ENCODE results near the gene MBNL2. TPM values are rescaled to one million over a fixed set of nuclear protein-coding genes. Genes with fewer than 3 reads are reported as not detected.

MBNL2 gene
- total RNA-seq, 2 experiments from 2014 or later: 18.0 to 18.8 TPM

DNA sequence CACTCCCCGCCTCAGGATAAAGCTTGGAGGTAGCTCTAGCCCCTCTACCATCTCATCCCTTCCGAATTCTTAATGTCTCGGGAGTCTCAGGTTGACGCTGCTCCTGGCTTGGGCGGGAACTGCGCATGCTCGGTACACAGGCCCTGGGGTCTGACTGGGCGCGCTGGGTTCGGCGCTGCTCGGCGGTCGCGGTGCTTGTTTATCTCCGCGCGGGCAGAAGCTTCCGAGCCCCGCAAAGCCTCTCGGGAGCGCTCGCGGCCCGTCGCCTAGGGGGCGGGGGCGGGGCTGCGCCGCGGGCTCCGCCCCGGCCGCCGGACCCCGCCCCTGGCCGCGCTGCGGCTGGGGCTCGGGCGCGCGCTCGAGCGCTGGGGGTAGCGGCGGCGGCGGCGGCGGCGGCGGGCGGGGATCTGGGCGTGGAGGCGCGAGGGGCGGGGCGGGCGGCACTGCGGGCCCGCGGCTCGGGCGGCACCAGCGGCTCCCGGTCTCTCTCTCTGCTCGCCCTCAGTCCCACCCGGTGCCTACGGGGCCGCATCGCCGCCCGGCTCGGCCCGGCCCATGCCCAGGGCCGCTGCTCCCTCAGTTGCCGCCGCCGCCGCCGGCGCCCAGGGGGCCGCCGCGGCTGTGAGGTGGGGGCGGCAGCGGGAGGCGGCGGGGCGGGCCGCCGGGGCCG is 211.7 kb downstream of the MBNL2 start, which contains the start of gene RAP2A:
TSS of gene RAP2A (plus strand) at position 443 of the 670 bp plus-strand sequence. CDS start 302 bp downstream, outside the sequence.
- CTCF ChIA-PET: interaction anchor here (0.9 to 2.8 kb wide), 10 partner anchors 11 to 416 kb away, joined by 3 to 22 read pairs (median 3); partner anchors contain the start of gene MBNL2
- Mint-ChIP-seq H3K36me3 (ENCODE audit: low read depth) (peaks cover 11% of the 10 kb centered on the region), H3K4me3 (peak within 1 kb of the TSS; percentile 99), H3K27ac (peak within 1 kb of the TSS; percentile 100), H3K9me3 (no peaks in the 10 kb centered on the region), H3K27me3 (peaks cover under 1% of the 10 kb centered on the region), H3K4me1 (peaks cover 29% of the 10 kb centered on the region)
- POLR2A ChIA-PET: interaction anchor here (0.6 to 5.4 kb wide), 27 partner anchors 9 to 1757 kb away, joined by 3 to 93 read pairs (median 4); partner anchors contain the start of genes DNAJC3 and MBNL2
- peak; percentile 92 for DNase-seq

DNA sequence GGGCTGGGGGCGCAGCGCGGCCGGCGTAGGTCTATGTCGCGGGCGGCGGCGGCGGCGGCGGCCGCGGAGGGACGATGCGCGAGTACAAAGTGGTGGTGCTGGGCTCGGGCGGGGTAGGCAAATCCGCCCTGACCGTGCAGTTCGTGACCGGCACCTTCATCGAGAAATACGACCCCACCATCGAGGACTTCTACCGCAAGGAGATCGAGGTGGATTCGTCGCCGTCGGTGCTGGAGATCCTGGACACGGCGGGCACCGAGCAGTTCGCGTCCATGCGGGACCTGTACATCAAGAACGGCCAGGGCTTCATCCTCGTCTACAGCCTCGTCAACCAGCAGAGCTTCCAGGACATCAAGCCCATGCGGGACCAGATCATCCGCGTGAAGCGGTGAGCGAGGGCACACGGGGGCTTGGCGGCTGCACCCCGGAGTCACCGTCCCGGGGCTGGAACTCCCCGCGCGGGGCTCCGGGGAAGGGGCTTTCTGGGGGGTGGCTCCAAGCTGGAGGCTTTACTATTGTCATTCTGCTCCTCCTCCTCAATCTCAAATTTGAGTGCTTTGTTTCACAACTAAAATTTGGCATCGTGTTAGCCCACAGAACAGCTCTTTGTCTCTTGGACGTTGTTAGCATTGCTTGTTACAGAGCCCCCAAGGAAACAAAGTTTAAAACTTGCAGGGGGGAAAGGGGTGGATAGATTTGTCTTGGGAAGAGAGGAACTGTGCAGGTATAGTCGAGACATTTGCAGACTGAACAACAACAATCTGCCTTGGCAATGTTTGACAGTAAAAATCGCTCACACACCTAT is 212.5 kb downstream of the MBNL2 start:
- Mint-ChIP-seq H3K4me1 (peaks cover 29% of the 10 kb centered on the region), H3K27me3 (no peaks in the 10 kb centered on the region), H3K9me3 (no peaks in the 10 kb centered on the region), H3K36me3 (ENCODE audit: low read depth) (peaks cover 11% of the 10 kb centered on the region), H3K4me3 (peak overlapping the region; percentile 94), H3K27ac (peak overlapping the region; percentile 88)
- CTCF ChIA-PET: interaction anchor here (0.6 to 1.8 kb wide), 7 partner anchors 9 to 417 kb away, joined by 3 to 6 read pairs (median 3); no protein-coding TSS in a partner anchor
- peak; percentile 52 for DNase-seq
- POLR2A ChIA-PET: interaction anchor here (0.6 to 5.4 kb wide), 16 partner anchors 8 to 1758 kb away, joined by 3 to 93 read pairs (median 4); partner anchors contain the start of genes DNAJC3 and MBNL2

DNA sequence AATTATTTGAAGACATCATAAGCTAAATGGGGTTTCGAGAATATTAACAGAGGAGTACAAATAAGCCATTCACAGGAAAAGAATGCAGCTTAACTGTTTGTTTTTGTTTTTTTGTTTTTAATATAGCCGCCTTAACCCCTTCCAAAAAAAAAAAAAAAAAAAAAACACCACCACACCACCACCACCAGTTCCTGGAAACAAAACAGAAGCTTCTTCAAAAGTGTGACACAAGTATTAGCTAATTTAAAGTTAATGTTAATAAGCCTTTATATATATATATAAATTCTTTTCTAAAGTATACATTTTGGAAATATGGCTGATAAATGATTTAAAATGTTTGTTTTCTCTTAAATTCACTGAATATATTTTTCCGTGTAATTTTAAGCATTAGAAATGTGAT is 213.2 kb downstream of the MBNL2 start:
- H3K27me3 Mint-ChIP-seq: no peaks in the 10 kb centered on the region
- H3K9me3 Mint-ChIP-seq: no peaks in the 10 kb centered on the region
- H3K4me1 Mint-ChIP-seq: peaks cover 29% of the 10 kb centered on the region
- H3K27ac Mint-ChIP-seq: peak overlapping the region; percentile 88
- CTCF ChIA-PET: interaction anchor here (0.5 to 1.8 kb wide), 5 partner anchors 9 to 203 kb away, joined by 3 to 6 read pairs (median 4); no protein-coding TSS in a partner anchor
- POLR2A ChIA-PET: interaction anchor here (1.3 to 5.4 kb wide), 5 partner anchors 11 to 210 kb away, joined by 4 to 93 read pairs (median 16); partner anchors contain the start of gene MBNL2
- peak overlapping the region; percentile 94 for H3K4me3 Mint-ChIP-seq
- no peak for DNase-seq
- H3K36me3 Mint-ChIP-seq (ENCODE audit: low read depth): peaks cover 11% of the 10 kb centered on the region

DNA sequence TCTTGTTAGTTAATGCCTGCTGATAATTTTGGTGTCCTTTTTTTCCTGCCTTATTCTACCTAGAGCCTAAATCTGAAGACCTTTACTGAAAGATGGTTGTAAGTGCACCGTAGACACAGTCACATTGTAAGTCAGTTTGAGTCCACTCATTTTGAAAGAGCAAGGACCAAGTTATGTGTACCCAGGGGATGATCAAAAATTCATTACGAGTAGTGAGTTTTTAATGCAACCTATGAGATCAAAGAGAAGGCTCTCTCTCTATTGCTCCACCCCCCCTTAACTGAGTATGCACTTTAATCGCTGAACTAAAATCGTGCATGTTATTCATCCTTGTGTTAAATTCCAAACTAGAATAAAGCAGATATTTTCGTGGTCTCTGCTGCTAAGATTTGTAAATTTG is 213.7 kb downstream of the MBNL2 start:
- POLR2A ChIA-PET: interaction anchor here (1.3 to 5.4 kb wide), 4 partner anchors 10 to 211 kb away, joined by 4 to 93 read pairs (median 24); partner anchors contain the start of gene MBNL2
- no peak for DNase-seq
- Mint-ChIP-seq H3K27me3 (no peaks in the 10 kb centered on the region), H3K4me1 (peaks cover 29% of the 10 kb centered on the region), H3K4me3 (peak overlapping the region; percentile 94), H3K9me3 (no peaks in the 10 kb centered on the region), H3K27ac (peak overlapping the region; percentile 70), H3K36me3 (ENCODE audit: low read depth) (peaks cover 11% of the 10 kb centered on the region)
- CTCF ChIA-PET: interaction anchor here (0.5 to 1.8 kb wide), 3 partner anchors 10 to 204 kb away, joined by 3 to 6 read pairs (median 5); no protein-coding TSS in a partner anchor

DNA sequence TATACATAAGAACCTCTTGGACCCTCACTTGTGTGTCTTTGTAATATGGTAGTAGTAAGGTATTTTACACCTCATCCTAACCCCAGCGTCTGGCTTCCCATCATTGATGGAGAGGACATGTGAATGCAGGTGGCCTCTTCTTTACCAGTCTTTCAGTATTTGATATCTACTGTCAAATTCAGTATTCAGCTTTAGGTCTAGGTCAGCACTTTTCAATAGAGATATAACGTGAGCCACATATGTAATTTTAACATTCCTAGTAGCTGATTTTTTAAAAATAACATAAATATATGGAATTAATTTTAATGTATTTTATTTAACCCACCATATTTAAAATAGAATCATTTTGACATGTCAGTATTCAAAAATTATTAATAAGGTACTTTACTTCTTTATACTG is 214.7 kb downstream of the MBNL2 start:
- POLR2A ChIA-PET: no interaction called here
- H3K4me3 Mint-ChIP-seq: no peak overlapping the region
- no peaks in the 10 kb centered on the region for H3K27me3 Mint-ChIP-seq
- no peak for DNase-seq
- no peaks in the 10 kb centered on the region for H3K9me3 Mint-ChIP-seq
- peaks cover 21% of the 10 kb centered on the region for H3K4me1 Mint-ChIP-seq
- CTCF ChIA-PET: interaction anchor here (0.6 kb wide), 1 partner anchor 160 kb away, joined by 3 read pairs; no protein-coding TSS in a partner anchor
- H3K36me3 Mint-ChIP-seq (ENCODE audit: low read depth): peaks cover 11% of the 10 kb centered on the region
- H3K27ac Mint-ChIP-seq: no peak overlapping the region

DNA sequence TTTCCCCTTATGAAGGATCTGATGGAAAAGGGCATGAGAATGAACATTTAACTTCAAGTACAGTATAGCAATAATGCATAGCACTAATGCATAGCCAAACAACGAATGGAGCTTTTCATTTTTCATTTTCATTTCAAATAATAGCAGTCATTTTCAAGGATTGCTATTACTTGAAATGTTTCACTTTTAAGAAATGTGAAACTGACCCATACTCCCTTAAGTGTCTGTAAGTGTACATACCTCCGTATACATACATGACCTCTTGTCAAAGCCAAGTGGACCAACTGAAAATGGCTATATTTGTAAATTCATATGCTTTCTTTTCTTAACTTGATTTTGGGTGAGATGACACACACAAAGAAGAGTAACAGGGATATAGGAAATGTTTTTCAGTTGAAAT is 215.6 kb downstream of the MBNL2 start:
- ChIA-PET CTCF (no interaction called here), POLR2A (no interaction called here)
- Mint-ChIP-seq H3K4me1 (peaks cover 13% of the 10 kb centered on the region), H3K27me3 (no peaks in the 10 kb centered on the region), H3K9me3 (no peaks in the 10 kb centered on the region), H3K4me3 (no peak overlapping the region), H3K27ac (no peak overlapping the region), H3K36me3 (ENCODE audit: low read depth) (peaks cover 11% of the 10 kb centered on the region)
- no peak for DNase-seq

DNA sequence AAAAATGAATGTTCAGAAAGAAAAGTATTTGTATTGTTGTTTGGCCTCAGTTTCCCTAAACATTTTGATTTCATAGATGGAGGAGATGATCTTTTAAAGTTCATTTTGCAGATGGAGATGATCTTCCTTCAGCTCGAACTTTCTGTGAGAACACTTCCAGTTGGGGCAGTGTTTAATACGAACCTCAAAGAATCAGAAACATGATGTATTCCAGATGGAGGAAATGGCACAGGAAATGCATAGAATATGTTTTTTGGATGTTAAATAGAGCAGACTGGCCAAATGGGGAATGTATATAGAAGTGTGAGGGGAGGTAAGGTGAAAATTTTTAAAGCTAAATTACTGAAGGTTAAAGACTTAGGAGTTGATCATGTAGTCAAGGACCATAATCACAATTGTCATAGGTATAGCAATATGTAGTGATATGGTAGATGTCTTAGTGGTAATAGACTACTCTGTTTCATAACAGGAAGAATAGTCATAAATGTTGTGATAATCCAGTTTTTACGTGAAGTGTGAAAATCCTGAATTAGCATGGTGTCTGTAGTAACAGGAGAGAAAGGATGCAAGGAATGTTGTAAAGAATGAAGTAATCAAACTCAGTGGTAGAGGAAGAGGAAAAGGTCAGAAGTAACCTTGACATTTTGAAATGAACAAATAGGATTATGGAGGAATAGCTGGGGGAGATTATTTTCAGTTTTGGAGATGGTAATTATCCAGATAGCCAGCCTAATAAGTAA is 216.9 kb downstream of the MBNL2 start:
- Mint-ChIP-seq H3K27ac (no peak overlapping the region), H3K27me3 (no peaks in the 10 kb centered on the region), H3K4me3 (no peak overlapping the region), H3K36me3 (ENCODE audit: low read depth) (peaks cover 11% of the 10 kb centered on the region), H3K9me3 (no peaks in the 10 kb centered on the region), H3K4me1 (peaks cover 13% of the 10 kb centered on the region)
- CTCF ChIA-PET: interaction anchor here (0.6 kb wide), 1 partner anchor 79 kb away, joined by 3 read pairs; no protein-coding TSS in a partner anchor
- DNase-seq: no peak
- POLR2A ChIA-PET: no interaction called here

DNA sequence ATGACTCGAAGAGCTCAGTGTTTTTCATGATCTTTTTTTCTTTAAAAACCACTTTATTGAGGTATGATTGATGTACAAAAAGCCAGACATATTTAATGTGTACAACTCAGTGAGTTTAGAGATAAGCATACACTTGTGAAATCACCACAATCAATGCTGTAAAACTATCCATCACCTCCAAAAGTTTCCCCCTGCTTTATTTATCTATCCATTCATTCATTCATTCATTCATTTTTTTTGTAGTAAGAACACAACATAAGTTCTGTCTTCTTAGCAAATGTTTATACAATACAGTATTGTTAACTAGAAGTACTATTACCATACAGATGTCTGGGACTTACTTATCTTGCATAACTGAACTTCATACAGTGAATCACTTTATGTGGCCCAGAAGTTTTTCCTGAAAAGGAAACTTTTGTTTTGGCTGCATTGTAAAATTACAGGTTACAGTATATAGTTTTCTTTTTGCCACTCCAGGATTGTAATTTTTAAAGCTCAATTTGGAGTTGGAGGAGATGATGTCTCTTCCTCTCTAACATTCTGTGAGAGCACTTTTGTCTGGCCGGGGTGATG is 218.6 kb downstream of the MBNL2 start:
- Mint-ChIP-seq H3K36me3 (ENCODE audit: low read depth) (peaks cover 14% of the 10 kb centered on the region), H3K4me3 (no peak overlapping the region), H3K27me3 (no peaks in the 10 kb centered on the region), H3K4me1 (peaks cover 12% of the 10 kb centered on the region), H3K27ac (no peak overlapping the region), H3K9me3 (no peaks in the 10 kb centered on the region)
- CTCF ChIA-PET: no interaction called here
- POLR2A ChIA-PET: no interaction called here
- no peak for DNase-seq

DNA sequence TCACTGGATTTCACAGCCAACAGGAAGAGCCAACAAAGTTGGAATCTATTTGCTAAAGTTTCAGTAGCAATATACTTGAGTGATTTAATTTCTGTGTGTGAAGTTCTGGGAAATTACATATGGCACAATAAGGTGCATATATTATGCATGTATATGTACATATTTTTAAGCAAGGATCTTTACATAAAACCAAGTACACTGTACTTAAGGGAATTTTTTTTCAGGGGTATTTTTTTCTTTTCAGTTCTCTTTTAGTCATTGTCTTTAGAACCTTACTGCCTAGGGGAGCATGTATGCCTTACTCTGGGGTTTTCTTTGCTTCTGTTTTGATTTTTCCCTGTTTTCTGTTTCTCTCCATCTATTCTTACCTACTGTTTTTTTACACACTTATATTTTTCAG is 219.2 kb downstream of the MBNL2 start:
- Mint-ChIP-seq H3K4me1 (peaks cover 5% of the 10 kb centered on the region), H3K27me3 (no peaks in the 10 kb centered on the region), H3K9me3 (no peaks in the 10 kb centered on the region), H3K4me3 (no peak overlapping the region), H3K36me3 (ENCODE audit: low read depth) (peaks cover 14% of the 10 kb centered on the region), H3K27ac (no peak overlapping the region)
- ChIA-PET POLR2A (interaction anchor here (2.0 kb wide), 1 partner anchor 8 kb away, joined by 9 read pairs; the partner anchor contains the start of gene RAP2A), CTCF (no interaction called here)
- no peak for DNase-seq

Other genes with a start within 250 kb of the MBNL2 start
- gene OXGR1, start 227.9 kb upstream of the MBNL2 start, total RNA-seq: not detected
- gene RAP2A, start 211.8 kb downstream of the MBNL2 start, total RNA-seq: 10 to 100 TPM; 37.0 to 39.2 TPM

Data from activated CD4-positive, alpha-beta memory T cell treated with anti-CD3 and anti-CD28 coated beads, Interleukin-2, amount 10 ng/mL, durations not matched to agents 7 days and 5 days (primary cell).